Measurements from ENCODE around the gene PDE8B. TPM values are rescaled to one million over a fixed set of nuclear protein-coding genes. Genes with fewer than 3 reads are reported as not detected.

Gene PDE8B
- total and polyA plus RNA-seq, 2 experiments from 2014 or later = 0.45 to 0.91 TPM

- no peak for DNase-seq (ENCODE audit: low spot score)
- Histone ChIP-seq H3K4me3 (no peak overlapping the region), H3K4me1 (ENCODE audit: insufficient read depth) (no peaks in the 10 kb centered on the region), H3K79me2 (replicated peaks; ENCODE audit: insufficient read depth) (no peaks in the 10 kb centered on the region), H3K4me2 (no peak overlapping the region), H3K36me3 (ENCODE audit: insufficient read depth) (no peaks in the 10 kb centered on the region), H3K27ac (ENCODE audit: low read depth) (no peak overlapping the region), H4K20me1 (replicated peaks; ENCODE audit: insufficient read depth) (no peaks in the 10 kb centered on the region), H2AFZ (no peak overlapping the region), H3F3A (replicated peaks; ENCODE audit: low read depth) (no peaks in the 10 kb centered on the region), H3K9me2 (ENCODE audit: insufficient read depth) (no peaks in the 10 kb centered on the region; the same call in 1 of the 2 replicates), H3K27me3 (ENCODE audit: insufficient read depth) (no peaks in the 10 kb centered on the region)
- Mint-ChIP-seq H3K27ac (no peak overlapping the region), H3K9me3 (no peaks in the 10 kb centered on the region), H3K36me3 (ENCODE audit: low read depth) (no peaks in the 10 kb centered on the region), H3K4me3 (no peak overlapping the region), H3K27me3 (ENCODE audit: insufficient read depth, low read depth, poor library complexity) (peaks cover 5% of the 10 kb centered on the region), H3K4me1 (peaks cover 9% of the 10 kb centered on the region)
- TF ChIP-seq JUNB (IDR thresholded peaks at IDR 0.05; ENCODE audit: unreplicated experiment) = no peak
- no peak for TF ChIP-seq CREB1 (CRISPR knock-in tag; IDR thresholded peaks at IDR 0.05; ENCODE audit: low read depth)
- no peak for TF ChIP-seq EZH2 (IDR thresholded peaks at IDR 0.05; ENCODE audit: low read depth, unreplicated experiment)
- no peak for TF ChIP-seq REST (IDR thresholded peaks at IDR 0.05; ENCODE audit: unreplicated experiment)
- no peak for TF ChIP-seq ZNF114 (CRISPR knock-in tag; IDR thresholded peaks at IDR 0.05)
- no peak for TF ChIP-seq ZNF462 (CRISPR knock-in tag; IDR thresholded peaks at IDR 0.05)
- TF ChIP-seq NANOG (IDR thresholded peaks at IDR 0.05; ENCODE audit: borderline replicate concordance) = no peak
- ATAC-seq = no peak
Measured at GRCh38 chr5:77304388-77304787, 93.9 kb downstream of the PDE8B start.

All from GM23338 (cell line).